Measurements from ENCODE around the gene KIF6. TPM values are rescaled to one million over a fixed set of nuclear protein-coding genes. Genes with fewer than 3 reads are reported as not detected.

KIF6 gene
- total RNA-seq, 1 donor from 2014 or later: not detected

DNA sequence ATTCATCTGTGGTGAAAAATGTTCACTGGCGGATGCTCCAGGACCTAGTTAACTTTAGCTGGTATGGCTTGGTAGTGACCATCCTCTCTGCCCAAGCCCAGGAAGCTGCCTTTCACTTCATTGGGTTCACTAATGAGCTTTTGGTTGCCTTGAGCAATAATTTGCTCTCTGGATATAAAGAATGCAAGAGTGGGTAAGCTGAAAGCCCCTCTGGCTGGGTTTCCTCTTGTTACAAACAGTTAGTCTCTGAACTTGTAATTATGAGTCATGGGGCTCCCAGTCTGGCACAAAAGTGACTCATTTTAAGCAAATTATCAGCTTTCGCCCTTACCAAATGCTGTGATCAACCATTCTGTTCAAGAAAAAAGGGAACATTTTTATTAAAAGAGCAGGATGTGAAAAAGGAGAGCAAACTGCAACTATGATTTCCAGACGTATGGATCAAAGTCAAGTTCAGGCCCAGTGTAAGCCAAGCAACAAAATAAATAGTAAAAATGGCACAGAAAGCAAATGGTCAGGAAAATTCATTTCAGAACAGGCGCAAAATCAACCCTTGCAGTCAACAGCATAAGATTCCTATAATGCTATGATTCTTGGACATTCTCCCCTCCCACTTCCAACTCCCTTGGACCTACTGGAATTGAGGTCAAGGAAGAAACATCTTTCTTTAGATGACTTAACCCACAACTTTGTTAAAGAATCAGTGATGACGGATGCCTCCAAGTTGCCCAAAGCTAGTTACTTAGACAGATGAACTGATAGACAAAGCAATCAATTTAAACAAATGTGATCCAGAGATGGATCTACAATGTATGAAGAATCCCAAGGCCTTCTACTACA, 272.7 kb downstream of the KIF6 start:
- TF ChIP-seq, protein P1, sequence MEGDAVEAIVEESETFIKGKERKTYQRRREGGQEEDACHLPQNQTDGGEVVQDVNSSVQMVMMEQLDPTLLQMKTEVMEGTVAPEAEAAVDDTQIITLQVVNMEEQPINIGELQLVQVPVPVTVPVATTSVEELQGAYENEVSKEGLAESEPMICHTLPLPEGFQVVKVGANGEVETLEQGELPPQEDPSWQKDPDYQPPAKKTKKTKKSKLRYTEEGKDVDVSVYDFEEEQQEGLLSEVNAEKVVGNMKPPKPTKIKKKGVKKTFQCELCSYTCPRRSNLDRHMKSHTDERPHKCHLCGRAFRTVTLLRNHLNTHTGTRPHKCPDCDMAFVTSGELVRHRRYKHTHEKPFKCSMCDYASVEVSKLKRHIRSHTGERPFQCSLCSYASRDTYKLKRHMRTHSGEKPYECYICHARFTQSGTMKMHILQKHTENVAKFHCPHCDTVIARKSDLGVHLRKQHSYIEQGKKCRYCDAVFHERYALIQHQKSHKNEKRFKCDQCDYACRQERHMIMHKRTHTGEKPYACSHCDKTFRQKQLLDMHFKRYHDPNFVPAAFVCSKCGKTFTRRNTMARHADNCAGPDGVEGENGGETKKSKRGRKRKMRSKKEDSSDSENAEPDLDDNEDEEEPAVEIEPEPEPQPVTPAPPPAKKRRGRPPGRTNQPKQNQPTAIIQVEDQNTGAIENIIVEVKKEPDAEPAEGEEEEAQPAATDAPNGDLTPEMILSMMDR (IDR thresholded peaks at IDR 0.05; ENCODE audit: insufficient read depth, low read length, severe bottlenecking): no peak
- FAIRE-seq: no peak
- peak; percentile 88 for DNase-seq (ENCODE audit: low read depth)
- Histone ChIP-seq H3K4me3 (ENCODE audit: low read depth, low read length) (no peak overlapping the region), H3K27me3 (ENCODE audit: control insufficient read depth, insufficient read depth, low read length) (no peaks in the 10 kb centered on the region), H3K36me3 (ENCODE audit: control insufficient read depth, insufficient read depth, low read length) (no peaks in the 10 kb centered on the region)

DNA sequence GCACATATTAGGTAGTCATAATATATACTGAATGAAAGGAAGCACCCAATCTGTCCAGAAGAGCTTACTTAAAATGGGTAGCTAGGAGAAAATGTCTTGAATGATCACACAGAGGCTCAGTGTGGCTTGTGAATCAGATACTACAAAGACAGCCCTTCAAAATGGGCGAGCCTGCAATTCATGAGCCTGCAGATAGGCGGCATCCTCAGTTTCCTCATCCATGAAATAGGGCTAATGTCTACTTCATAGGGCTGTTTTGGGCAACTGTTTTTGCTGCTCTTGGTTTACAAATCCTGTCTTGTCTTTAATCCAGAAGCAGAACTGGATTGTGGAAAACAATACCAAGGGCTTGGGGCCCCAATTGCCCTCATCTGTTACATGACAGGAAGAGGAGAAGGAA, 273.4 kb downstream of the KIF6 start:
- no peaks in the 10 kb centered on the region for H3K36me3 ChIP-seq (ENCODE audit: control insufficient read depth, insufficient read depth, low read length)
- DNase-seq (ENCODE audit: low read depth) (peak; percentile 10), FAIRE-seq (no peak)
- TF ChIP-seq, protein P1 (IDR thresholded peaks at IDR 0.05; ENCODE audit: insufficient read depth, low read length, severe bottlenecking): peak; percentile 38
- no peak overlapping the region for H3K4me3 ChIP-seq (ENCODE audit: low read depth, low read length)
- no peaks in the 10 kb centered on the region for H3K27me3 ChIP-seq (ENCODE audit: control insufficient read depth, insufficient read depth, low read length)

DNA sequence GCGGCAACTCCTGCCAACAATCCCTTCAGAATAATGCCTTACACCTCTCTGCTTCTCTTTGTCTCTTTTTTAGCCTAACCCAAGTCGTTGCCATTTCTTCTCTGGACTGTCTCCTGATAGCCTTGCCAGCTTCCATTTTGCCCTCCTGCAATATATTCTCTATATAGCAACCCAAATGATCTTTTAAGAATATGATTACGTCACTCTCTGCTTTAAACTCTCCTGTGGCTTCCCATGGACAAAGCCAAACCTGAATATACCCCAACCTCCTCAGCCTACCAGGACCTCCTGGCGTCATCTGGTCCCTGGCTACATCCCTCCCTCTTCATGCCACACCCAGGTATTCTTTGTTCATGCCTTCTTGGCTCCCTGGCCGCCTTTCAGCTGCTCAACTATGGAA, 276.2 kb downstream of the KIF6 start:
- no peak for FAIRE-seq
- TF ChIP-seq, protein P1 (IDR thresholded peaks at IDR 0.05; ENCODE audit: insufficient read depth, low read length, severe bottlenecking): no peak

DNA sequence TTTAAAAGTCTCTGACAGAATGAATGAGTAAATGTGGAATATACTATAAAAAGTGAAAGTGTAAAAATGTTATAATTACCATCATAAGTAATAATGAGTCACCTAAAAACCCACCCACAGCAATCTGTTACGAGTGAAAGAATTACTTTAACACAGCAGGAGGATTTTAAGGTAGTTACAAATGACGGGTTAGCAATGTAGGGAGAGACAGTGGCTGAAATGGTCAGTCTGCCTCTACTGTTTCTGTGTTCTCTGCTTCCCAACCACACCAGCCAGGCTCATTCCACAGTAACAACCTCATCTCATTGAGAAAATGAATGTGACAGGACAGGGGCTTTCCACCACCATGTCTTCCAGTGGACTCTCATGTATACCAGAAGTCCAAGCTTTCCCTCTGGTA, 278.3 kb downstream of the KIF6 start:
- TF ChIP-seq, protein P1 (IDR thresholded peaks at IDR 0.05; ENCODE audit: insufficient read depth, low read length, severe bottlenecking): no peak
- Histone ChIP-seq H3K27me3 (ENCODE audit: control insufficient read depth, insufficient read depth, low read length) (no peaks in the 10 kb centered on the region), H3K36me3 (ENCODE audit: control insufficient read depth, insufficient read depth, low read length) (no peaks in the 10 kb centered on the region), H3K4me3 (ENCODE audit: low read depth, low read length) (no peak overlapping the region)
- FAIRE-seq (no peak), DNase-seq (ENCODE audit: low read depth) (no peak)

More for the DNA sequence above, 276.2 kb downstream of the KIF6 start:
- no peak for DNase-seq (ENCODE audit: low read depth)
- Histone ChIP-seq H3K4me3 (ENCODE audit: low read depth, low read length) (no peak overlapping the region), H3K36me3 (ENCODE audit: control insufficient read depth, insufficient read depth, low read length) (no peaks in the 10 kb centered on the region), H3K27me3 (ENCODE audit: control insufficient read depth, insufficient read depth, low read length) (no peaks in the 10 kb centered on the region)

DNA sequence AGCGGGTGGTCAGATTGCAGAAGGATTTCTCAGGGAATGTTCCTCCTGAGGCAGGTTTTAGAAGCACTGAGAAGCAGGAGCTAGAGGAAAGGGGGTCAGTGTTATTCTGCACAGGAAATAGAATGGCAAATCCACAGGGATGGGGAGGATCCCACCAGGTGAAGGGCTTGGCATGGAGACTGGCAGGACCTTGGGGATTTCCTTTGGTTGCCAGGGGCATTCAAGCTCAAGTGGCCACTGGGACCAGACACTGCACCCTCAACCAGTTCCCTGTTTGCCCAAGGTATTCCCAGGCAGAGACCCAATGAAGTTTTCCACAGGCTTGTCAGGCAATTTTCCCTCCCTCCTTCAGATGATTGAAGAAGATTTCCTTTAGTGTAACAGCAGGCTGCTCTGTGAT, 279.5 kb downstream of the KIF6 start:
- H3K36me3 ChIP-seq (ENCODE audit: control insufficient read depth, insufficient read depth, low read length): no peaks in the 10 kb centered on the region
- no peak overlapping the region for H3K4me3 ChIP-seq (ENCODE audit: low read depth, low read length)
- no peaks in the 10 kb centered on the region for H3K27me3 ChIP-seq (ENCODE audit: control insufficient read depth, insufficient read depth, low read length)
- TF ChIP-seq, protein P1 (IDR thresholded peaks at IDR 0.05; ENCODE audit: insufficient read depth, low read length, severe bottlenecking): no peak
- FAIRE-seq (no peak), DNase-seq (ENCODE audit: low read depth) (no peak)

Data from bronchial epithelial cell (primary cell).